ENCODE measurements around the gene TDRD5. TPM values are rescaled to one million over a fixed set of nuclear protein-coding genes. Genes with fewer than 3 reads are reported as not detected.

The TDRD5 gene
- total RNA-seq, 1 experiment from 2014 or later = 0.25 TPM

GRCh38 chr1:179714623-179715022 lies 123.0 kb downstream of the TDRD5 start:
- H3K27ac ChIP-seq (ENCODE audit: low read depth, low read length) = no peak overlapping the region
- H3K27me3 ChIP-seq (ENCODE audit: insufficient read depth, low read length) = no peaks in the 10 kb centered on the region
- BruUV-seq (replicated peaks) = no TSS peak
- CTCF ChIA-PET = no interaction called here
- H2AFZ ChIP-seq (ENCODE audit: low read depth, low read length, poor library complexity, severe bottlenecking) = no peak overlapping the region
- ATAC-seq = no peak
- no peaks in the 10 kb centered on the region for H3K9me2 ChIP-seq (ENCODE audit: insufficient read depth)
- no peak overlapping the region for H3K4me3 ChIP-seq (replicated peaks in 1 of 2; ENCODE audit: low read depth in 1 of 2, low read length in 2 of 2)
- H3K4me1 ChIP-seq (ENCODE audit: control insufficient read depth in 1 of 2, insufficient read depth in 2 of 2, low read length in 2 of 2) = no peaks in the 10 kb centered on the region
- no peaks in the 10 kb centered on the region for H3K79me2 ChIP-seq (ENCODE audit: insufficient read depth, low read length)
- RAD21 ChIA-PET (ENCODE audit: low non-redundant PET in 1 of 2, low total read pairs in 2 of 2, uncharacterized antibody in 2 of 2, unreplicated experiment in 2 of 2) = no interaction called here
- no peaks in the 10 kb centered on the region for H3K36me3 ChIP-seq (ENCODE audit: control insufficient read depth in 1 of 2, insufficient read depth in 2 of 2, low read length in 2 of 2)
- H4K20me1 ChIP-seq (ENCODE audit: insufficient read depth) = no peaks in the 10 kb centered on the region
- H3K9me3 ChIP-seq (ENCODE audit: control insufficient read depth in 1 of 2, insufficient read depth in 1 of 2, low read depth in 1 of 2, low read length in 2 of 2) = peaks cover 9 to 10% of the 10 kb centered on the region in 2 experiments; a peak in 2 of 4 replicates
- no peak overlapping the region for H3K9ac ChIP-seq (ENCODE audit: low read length)
- intact Hi-C loops (cut with micrococcal nuclease) = no loop called here
- no peak for DNase-seq (ENCODE audit: low read depth, low spot score)
- H3K4me2 ChIP-seq (ENCODE audit: low read length) = no peak overlapping the region
- TF ChIP-seq SIN3A (IDR thresholded peaks at IDR 0.05; ENCODE audit: low read depth) (no peak), CBX3 (IDR thresholded peaks at IDR 0.05; ENCODE audit: low read depth) (peak; percentile 50; the same call in 1 of the 2 replicates)
- POLR2A ChIA-PET = no interaction called here

GRCh38 chr1:179719272-179719671 lies 127.6 kb downstream of the TDRD5 start:
- no peaks in the 10 kb centered on the region for H3K36me3 ChIP-seq (ENCODE audit: control insufficient read depth in 1 of 2, insufficient read depth in 2 of 2, low read length in 2 of 2)
- no peak overlapping the region for H3K9ac ChIP-seq (ENCODE audit: low read length)
- H3K27me3 ChIP-seq (ENCODE audit: insufficient read depth, low read length) = no peaks in the 10 kb centered on the region
- DNase-seq (ENCODE audit: low read depth, low spot score) (no peak), ATAC-seq (no peak)
- no peak overlapping the region for H3K4me3 ChIP-seq (replicated peaks in 1 of 2; ENCODE audit: low read depth in 1 of 2, low read length in 2 of 2)
- no peaks in the 10 kb centered on the region for H3K4me1 ChIP-seq (ENCODE audit: control insufficient read depth in 1 of 2, insufficient read depth in 2 of 2, low read length in 2 of 2)
- intact Hi-C loops (cut with micrococcal nuclease) = no loop called here
- H3K9me3 ChIP-seq (ENCODE audit: control insufficient read depth in 1 of 2, insufficient read depth in 1 of 2, low read depth in 1 of 2, low read length in 2 of 2) = peaks cover 9 to 10% of the 10 kb centered on the region in 2 experiments; a peak in 2 of 4 replicates
- BruUV-seq (replicated peaks) = no TSS peak
- H3K27ac ChIP-seq (ENCODE audit: low read depth, low read length) = no peak overlapping the region
- CTCF ChIA-PET = interaction anchor here (1.1 to 1.7 kb wide), 2 partner anchors 13 to 96 kb away, joined by 3 to 4 read pairs; no protein-coding TSS in a partner anchor
- POLR2A ChIA-PET = no interaction called here
- no peak overlapping the region for H3K4me2 ChIP-seq (ENCODE audit: low read length)
- no peaks in the 10 kb centered on the region for H3K9me2 ChIP-seq (ENCODE audit: insufficient read depth)
- H3K79me2 ChIP-seq (ENCODE audit: insufficient read depth, low read length) = no peaks in the 10 kb centered on the region
- H4K20me1 ChIP-seq (ENCODE audit: insufficient read depth) = no peaks in the 10 kb centered on the region
- TF ChIP-seq MAX (IDR thresholded peaks at IDR 0.05) = no peak
- TF ChIP-seq ZNF274 (IDR thresholded peaks at IDR 0.05; ENCODE audit: low read depth, low read length) = peak; percentile 34; the same call in 1 of the 2 replicates
- no peak overlapping the region for H2AFZ ChIP-seq (ENCODE audit: low read depth, low read length, poor library complexity, severe bottlenecking)
- RAD21 ChIA-PET (ENCODE audit: low non-redundant PET in 1 of 2, low total read pairs in 2 of 2, uncharacterized antibody in 2 of 2, unreplicated experiment in 2 of 2) = no interaction called here

All from HCT116 (cell line).